GM18861 (cell line): ENCODE measurements around the gene CASKIN1.
A peak's percentile ranks its signal among the peaks of the same experiment; 100 is the strongest.
"Not testable (repeated sequence)": the region's sequence is repeated elsewhere in the genome, so short reads cannot be mapped to it uniquely, and the experiment has no call there.

Experiments
- ATAC-seq: cut with Tn5 transposase; IDR thresholded peaks from one replicate; pipeline ENCODE4 v1.9.1; 2021; ENCODE audit not compliant: unreplicated experiment

Gene CASKIN1

GRCh38 chr16:2210009-2210332 lies 13.6 kb upstream of the CASKIN1 start:
- ATAC-seq: no peak

- no peak for ATAC-seq
Measured at GRCh38 chr16:2209258-2210008, 13.0 kb upstream of the CASKIN1 start.

- ATAC-seq: no peak
Measured at GRCh38 chr16:2208772-2209171, 12.4 kb upstream of the CASKIN1 start.

- no peak for ATAC-seq
Measured at GRCh38 chr16:2208308-2208707, 11.9 kb upstream of the CASKIN1 start.

- ATAC-seq: no peak
Measured at GRCh38 chr16:2207872-2208271, 11.5 kb upstream of the CASKIN1 start.

GRCh38 chr16:2206780-2207433 lies 10.5 kb upstream of the CASKIN1 start:
- ATAC-seq: no peak

GRCh38 chr16:2206420-2206779 lies 10.0 kb upstream of the CASKIN1 start:
- no peak for ATAC-seq

GRCh38 chr16:2205967-2206313 lies 9.5 kb upstream of the CASKIN1 start:
- ATAC-seq: peak; percentile 10

- ATAC-seq: peak; percentile 62
Measured at GRCh38 chr16:2205104-2205966, 8.9 kb upstream of the CASKIN1 start, which contains the start of gene MLST8. MLST8 (plus strand) TSS chr16:2205454; CDS start chr16:2206086, 632 bp downstream.

- ATAC-seq: no peak
Measured at GRCh38 chr16:2204416-2205103, 8.2 kb upstream of the CASKIN1 start.

GRCh38 chr16:2203119-2203688 lies 6.8 kb upstream of the CASKIN1 start:
- ATAC-seq: not testable (repeated sequence)

GRCh38 chr16:2200313-2200712 lies 3.9 kb upstream of the CASKIN1 start:
- no peak for ATAC-seq

- ATAC-seq: no peak
Measured at GRCh38 chr16:2199621-2200139, 3.3 kb upstream of the CASKIN1 start.

- no peak for ATAC-seq
Measured at GRCh38 chr16:2199095-2199494, 2.7 kb upstream of the CASKIN1 start.

GRCh38 chr16:2198283-2198682 lies 1.9 kb upstream of the CASKIN1 start:
- ATAC-seq: no peak

- no peak for ATAC-seq
Measured at GRCh38 chr16:2197765-2198164, 1.4 kb upstream of the CASKIN1 start.

- no peak for ATAC-seq
Measured at GRCh38 chr16:2196981-2197511, 641 bp upstream of the CASKIN1 start.

- ATAC-seq: no peak
Measured at GRCh38 chr16:2195322-2196161, 863 bp downstream of the CASKIN1 start.

GRCh38 chr16:2194852-2195321 lies 1.5 kb downstream of the CASKIN1 start:
- ATAC-seq: no peak
